PC-9 (cell line): ENCODE measurements around the gene BCL2L15. TPM values are rescaled to one million over a fixed set of nuclear protein-coding genes. Genes with fewer than 3 reads are reported as not detected.

Source experiments
- BruUV-seq: library from RNA; stranded (reverse); fragments of 400-500 nt; replicated peaks from 2 replicates; lab custom pipeline; 2021; lab: Mats Ljungman, UMichigan
- CTCF ChIA-PET: fragments of 300-600 bp; sonication (Branson Sonifier 250); formaldehyde crosslinking; loops from one replicate; lab custom pipeline; 2022; ENCODE audit warnings: antibody characterized with exemption; lab: Charles Lee
- POLR2A ChIA-PET: fragments of 300-600 bp; sonication (Branson Sonifier 250); formaldehyde crosslinking; loops from one replicate; lab custom pipeline; 2022; ENCODE audit warnings: antibody characterized with exemption; ENCODE audit not compliant: unreplicated experiment; lab: Charles Lee
- DNase-seq, 2 experiments: peaks; one replicate each; pipeline versions ENCODE4 v3.0.0 to v3.0.0-alpha.2; 2015 to 2022; ENCODE audit warnings: mixed read lengths in 1 of 2
- H2AFZ ChIP-seq: fragments of 200-600 bp; sonication (generic); 2 replicates; pipeline ENCODE4 v1.8.1; 2017; ENCODE audit warnings: antibody characterized with exemption
- H3F3A ChIP-seq: fragments of 200-600 bp; sonication (generic); 2 replicates; pipeline ENCODE4 v1.8.1; 2017; ENCODE audit warnings: antibody characterized with exemption, mild to moderate bottlenecking, low read depth; ENCODE audit not compliant: insufficient read depth
- H3K27ac ChIP-seq: fragments of 200-600 bp; sonication (generic); 2 replicates; pipeline ENCODE4 v1.6.1; 2016; ENCODE audit warnings: mixed run types
- H3K27me3 ChIP-seq: fragments of 200-600 bp; sonication (generic); 2 replicates; pipeline ENCODE4 v1.6.1; 2016; ENCODE audit warnings: low read depth, mixed run types; ENCODE audit not compliant: insufficient read depth
- H3K36me3 ChIP-seq: fragments of 200-600 bp; sonication (generic); 2 replicates; pipeline ENCODE4 v1.6.1; 2016; ENCODE audit warnings: low read depth, mixed run types
- H3K4me1 ChIP-seq: fragments of 200-600 bp; sonication (generic); replicated peaks from 2 replicates; pipeline ENCODE4 v1.6.1; 2016; ENCODE audit warnings: mixed run types; ENCODE audit not compliant: insufficient read depth
- H3K4me2 ChIP-seq: fragments of 200-600 bp; sonication (generic); 2 replicates; pipeline ENCODE4 v1.6.1; 2017; ENCODE audit warnings: mixed run types
- H3K4me3 ChIP-seq: fragments of 200-600 bp; sonication (generic); 2 replicates; pipeline ENCODE4 v1.6.1; 2016; ENCODE audit warnings: mixed run types
- H3K79me2 ChIP-seq: fragments of 200-600 bp; sonication (generic); 2 replicates; pipeline ENCODE4 v1.6.1; 2017; ENCODE audit warnings: low read depth, mixed run types
- H3K9me2 ChIP-seq: fragments of 200-600 bp; sonication (generic); 2 replicates; pipeline ENCODE4 v1.8.1; 2017; ENCODE audit warnings: mild to moderate bottlenecking; ENCODE audit not compliant: insufficient read depth
- H3K9me3 ChIP-seq: fragments of 200-600 bp; sonication (generic); 2 replicates; pipeline ENCODE4 v1.8.1; 2016; ENCODE audit warnings: low read depth; ENCODE audit not compliant: insufficient read depth
- H4K20me1 ChIP-seq: fragments of 200-600 bp; sonication (generic); 2 replicates; pipeline ENCODE4 v1.8.1; 2017; ENCODE audit not compliant: insufficient read depth
- CTCF ChIP-seq: fragments of 200-600 bp; sonication (generic); conservative IDR thresholded peaks from 2 replicates; pipeline ENCODE4 v1.6.1; 2017; ENCODE audit warnings: mixed run types, antibody characterized with exemption, mild to moderate bottlenecking, moderate library complexity
- EZH2 ChIP-seq: fragments of 200-600 bp; sonication (generic); IDR thresholded peaks from 2 replicates; pipeline ENCODE4 v1.8.0; 2017; ENCODE audit warnings: antibody characterized with exemption, low read depth
- intact Hi-C: fragments of 100-400 bp; cut with micrococcal nuclease; formaldehyde crosslinking; loops from one replicate; pipeline ENCODE4 v1.10.0; 2022; ENCODE audit not compliant: unreplicated experiment
- total RNA-seq: library from RNA; stranded (reverse); gene quantifications from 2 replicates; pipeline ENCODE4 v1.2.3, GENCODE V29; 2021

Gene BCL2L15
- total RNA-seq, 1 experiment from 2014 or later = 0.15 TPM

- Histone ChIP-seq H3K9me3 (no peaks in the 10 kb centered on the region), H4K20me1 (no peaks in the 10 kb centered on the region), H3K9me2 (0 out of 2 replicates have a peak, but pooled peaks cover 3% of the 10 kb centered on the region), H3K36me3 (no peaks in the 10 kb centered on the region), H3K4me3 (no peak overlapping the region), H3K79me2 (no peaks in the 10 kb centered on the region), H3F3A (no peaks in the 10 kb centered on the region; the same call in 1 of the 2 replicates), H3K27ac (no peak overlapping the region), H2AFZ (no peak overlapping the region), H3K4me2 (no peak overlapping the region), H3K4me1 (no peaks in the 10 kb centered on the region), H3K27me3 (no peaks in the 10 kb centered on the region)
- intact Hi-C loops = no loop called here
- TF ChIP-seq EZH2 (no peak), CTCF (no peak)
- no peak for DNase-seq
- ChIA-PET CTCF (interaction anchor here (1.3 kb wide), 1 partner anchor 94 kb away, joined by 3 read pairs; no protein-coding TSS in a partner anchor), POLR2A (no interaction called here)
- BruUV-seq = no TSS peak
Observed at GRCh38 chr1:113836534-113836933, 50.8 kb downstream of the BCL2L15 start.

- no peak overlapping the region for H3K4me2 ChIP-seq
- no peaks in the 10 kb centered on the region for H3K4me1 ChIP-seq
- TF ChIP-seq EZH2 (no peak), CTCF (peak; percentile 91)
- H3K27ac ChIP-seq = no peak overlapping the region
- no peaks in the 10 kb centered on the region for H3K36me3 ChIP-seq
- H4K20me1 ChIP-seq = no peaks in the 10 kb centered on the region
- H3K9me3 ChIP-seq = no peaks in the 10 kb centered on the region
- H2AFZ ChIP-seq = no peak overlapping the region
- ChIA-PET POLR2A (interaction anchor here (0.7 kb wide), 1 partner anchor 1595 kb away, joined by 3 read pairs; no protein-coding TSS in a partner anchor), CTCF (interaction anchor here (1.3 kb wide), 1 partner anchor 95 kb away, joined by 3 read pairs; no protein-coding TSS in a partner anchor)
- H3K9me2 ChIP-seq = 0 out of 2 replicates have a peak, but pooled peaks cover 3% of the 10 kb centered on the region
- H3F3A ChIP-seq = no peaks in the 10 kb centered on the region; the same call in 1 of the 2 replicates
- intact Hi-C loops = loop anchor here (1.0 kb wide), 1 partner anchor 70 kb away; the partner anchor contains the start of gene DCLRE1B
- no peaks in the 10 kb centered on the region for H3K27me3 ChIP-seq
- no TSS peak for BruUV-seq
- no peaks in the 10 kb centered on the region for H3K79me2 ChIP-seq
- DNase-seq = peak in 1 of 2 experiments; percentile 54
- H3K4me3 ChIP-seq = no peak overlapping the region
Observed at GRCh38 chr1:113835686-113836290, 51.6 kb downstream of the BCL2L15 start.

GRCh38 chr1:113834716-113835115 lies 52.7 kb downstream of the BCL2L15 start:
- ChIA-PET POLR2A (no interaction called here), CTCF (no interaction called here)
- H3K9me3 ChIP-seq = no peaks in the 10 kb centered on the region
- BruUV-seq = no TSS peak
- no peak overlapping the region for H3K4me2 ChIP-seq
- H4K20me1 ChIP-seq = no peaks in the 10 kb centered on the region
- TF ChIP-seq EZH2 (no peak), CTCF (no peak)
- no peaks in the 10 kb centered on the region for H3K9me2 ChIP-seq
- no peaks in the 10 kb centered on the region for H3K79me2 ChIP-seq
- intact Hi-C loops = loop anchor here (1.0 kb wide), 1 partner anchor 71 kb away; the partner anchor contains the start of gene DCLRE1B
- H3F3A ChIP-seq = no peaks in the 10 kb centered on the region; the same call in 1 of the 2 replicates
- no peaks in the 10 kb centered on the region for H3K36me3 ChIP-seq
- H3K27me3 ChIP-seq = no peaks in the 10 kb centered on the region
- 0 out of 2 replicates have a peak, but pooled peaks cover 4% of the 10 kb centered on the region for H3K4me1 ChIP-seq
- no peak overlapping the region for H3K4me3 ChIP-seq
- no peak overlapping the region for H3K27ac ChIP-seq
- no peak overlapping the region for H2AFZ ChIP-seq
- peak in 1 of 2 experiments; percentile 32 for DNase-seq

Other genes with a start within 250 kb of the BCL2L15 start
- gene PHTF1, start 128.1 kb downstream of the BCL2L15 start, total RNA-seq = 46.2 and 61.2 TPM in 2 replicates
- 11.3 and 12.3 TPM in 2 replicates for gene RSBN1, start 75.1 kb downstream of the BCL2L15 start, total RNA-seq
- gene PTPN22, start 15.9 kb downstream of the BCL2L15 start, total RNA-seq = 0.11 TPM in 1 of 2 replicates, not detected in the other
- 10.0 and 11.7 TPM in 2 replicates for gene AP4B1, start 17.2 kb upstream of the BCL2L15 start, total RNA-seq
- gene DCLRE1B, start 17.7 kb upstream of the BCL2L15 start, total RNA-seq = 10.1 and 11.2 TPM in 2 replicates
- 20.0 and 26.3 TPM in 2 replicates for gene HIPK1, start 41.7 kb upstream of the BCL2L15 start, total RNA-seq
- 0.45 and 0.52 TPM in 2 replicates for gene OLFML3, start 91.9 kb upstream of the BCL2L15 start, total RNA-seq